Smooth muscle cell (in vitro differentiated cells): ENCODE data around the gene MTERF1. TPM values are rescaled to one million over a fixed set of nuclear protein-coding genes. Genes with fewer than 3 reads are reported as not detected.

Experiments
- DNase-seq: peaks from one replicate; lab custom pipeline; 2025; ENCODE audit not compliant: unreplicated experiment; lab: John Stamatoyannopoulos, UW
- H2AFZ ChIP-seq: fragments of 200-600 bp; sonication (generic); 2 replicates; pipeline ENCODE4 v1.6.0; 2016; ENCODE audit warnings: antibody characterized with exemption, low read depth, mild to moderate bottlenecking
- H3F3A ChIP-seq: fragments of 200-600 bp; sonication (generic); 2 replicates; pipeline ENCODE4 v1.6.0; 2017; ENCODE audit warnings: antibody characterized with exemption, low read depth
- H3K27ac ChIP-seq: fragments of 200-600 bp; sonication (generic); 2 replicates; pipeline ENCODE4 v1.5.1; 2016; ENCODE audit warnings: low read depth, mild to moderate bottlenecking
- H3K27me3 ChIP-seq: fragments of 200-600 bp; sonication (generic); 2 replicates; pipeline ENCODE4 v1.6.1; 2016; ENCODE audit warnings: low read depth, mild to moderate bottlenecking
- H3K36me3 ChIP-seq: fragments of 200-600 bp; sonication (generic); 2 replicates; pipeline ENCODE4 v1.5.1; 2016; ENCODE audit warnings: low read depth
- H3K4me1 ChIP-seq: fragments of 200-600 bp; sonication (generic); 2 replicates; pipeline ENCODE4 v1.5.1; 2016; ENCODE audit warnings: low read depth
- H3K4me2 ChIP-seq: fragments of 200-600 bp; sonication (generic); 2 replicates; pipeline ENCODE4 v1.6.0; 2016; ENCODE audit warnings: mild to moderate bottlenecking
- H3K4me3 ChIP-seq: fragments of 200-600 bp; sonication (generic); 2 replicates; pipeline ENCODE4 v1.5.1; 2016; ENCODE audit warnings: mild to moderate bottlenecking
- H3K79me2 ChIP-seq: fragments of 200-600 bp; sonication (generic); 2 replicates; pipeline ENCODE4 v1.6.0; 2016; ENCODE audit warnings: low read depth, mild to moderate bottlenecking
- H3K9ac ChIP-seq: fragments of 200-600 bp; sonication (generic); 2 replicates; pipeline ENCODE4 v1.6.0; 2016; ENCODE audit warnings: low read depth
- H3K9me3 ChIP-seq: fragments of 200-600 bp; sonication (generic); replicated peaks from 2 replicates; pipeline ENCODE4 v1.5.1; 2016; ENCODE audit warnings: low read depth
- H4K20me1 ChIP-seq: fragments of 200-600 bp; sonication (generic); 2 replicates; pipeline ENCODE4 v1.6.0; 2016; ENCODE audit warnings: low read depth
- CTCF ChIP-seq: fragments of 200-600 bp; sonication (generic); IDR thresholded peaks from 2 replicates; pipeline ENCODE4 v1.5.1; 2017; ENCODE audit warnings: borderline replicate concordance, mild to moderate bottlenecking, antibody characterized with exemption; ENCODE audit not compliant: insufficient read depth, poor library complexity, severe bottlenecking
- polyA plus RNA-seq: library from polyadenylated mRNA; unstranded; fragments of >200 nt; fragmentation: Nextera tagmentation; extraction: Ambion mirVana; gene quantifications from 2 replicates; pipeline ENCODE4 v1.2.1, GENCODE V29; 2016
- total RNA-seq: library from RNA; depleted of rRNA; stranded (reverse); fragments of >200 nt; gene quantifications from 2 replicates; pipeline ENCODE4 v1.2.3, GENCODE V29; 2014

The MTERF1 gene
- total and polyA plus RNA-seq, 2 experiments from 2014 or later = 6.1 to 8.9 TPM

DNA sequence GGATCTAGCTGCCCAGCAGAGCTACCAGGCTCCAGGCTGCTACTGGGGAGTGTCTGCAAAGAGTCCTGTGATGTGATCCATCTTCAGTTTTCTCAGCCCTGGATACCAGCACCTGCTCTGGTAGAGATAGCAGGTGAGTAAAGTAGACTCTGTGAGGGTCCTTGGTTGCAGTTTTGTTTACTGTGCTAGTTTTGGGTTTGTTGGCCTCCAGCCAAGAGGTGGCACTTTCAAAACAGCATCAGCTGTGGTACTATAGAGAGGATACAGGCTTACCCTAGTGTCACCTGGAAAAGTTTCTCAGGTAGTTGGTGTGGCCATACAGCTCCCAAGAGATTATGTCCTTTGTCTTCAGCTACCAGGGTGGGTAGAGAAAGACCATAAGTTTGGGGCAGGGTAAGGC is 56.3 kb downstream of the MTERF1 start:
- Histone ChIP-seq H3K27ac (no peak overlapping the region), H3K4me2 (no peak overlapping the region), H3K36me3 (no peaks in the 10 kb centered on the region), H3K4me3 (no peak overlapping the region), H3K79me2 (no peaks in the 10 kb centered on the region), H3K4me1 (no peaks in the 10 kb centered on the region), H2AFZ (no peak overlapping the region), H3K27me3 (no peaks in the 10 kb centered on the region), H4K20me1 (no peaks in the 10 kb centered on the region), H3F3A (no peaks in the 10 kb centered on the region), H3K9me3 (peaks cover 4% of the 10 kb centered on the region), H3K9ac (no peak overlapping the region)
- DNase-seq = no peak
- TF ChIP-seq CTCF = no peak

Other genes with a start within 250 kb of the MTERF1 start
- 57.8 and 62.7 TPM in 2 replicates for gene AKAP9, start 60.2 kb upstream of the MTERF1 start, total RNA-seq
- gene AKAP9, start 60.2 kb upstream of the MTERF1 start, polyA plus RNA-seq = 41.7 and 66.3 TPM in 2 replicates